IMR-90 (cell line): ENCODE results near the gene IPO13. TPM values are rescaled to one million over a fixed set of nuclear protein-coding genes. Genes with fewer than 3 reads are reported as not detected.

ENCODE experiments used
- ATAC-seq: fragments of 200-7000 bp; cut with Tn5 transposase; 2 replicates; pipeline ENCODE4 v1.9.1; 2020; ENCODE audit warnings: low read depth, mild to moderate bottlenecking, moderate library complexity
- BruUV-seq: library from RNA; stranded (reverse); fragments of 400-500 nt; replicated peaks from 2 replicates; lab custom pipeline; 2021; lab: Mats Ljungman, UMichigan
- CTCF ChIA-PET: fragments of 300-600 bp; formaldehyde crosslinking; extraction: SDS; loops from one replicate; lab custom pipeline; 2021; ENCODE audit warnings: antibody characterized with exemption; lab: Yijun Ruan, JAX
- POLR2A ChIA-PET: fragments of 300-600 bp; sonication (Branson Sonifier 250); formaldehyde crosslinking; loops from one replicate; lab custom pipeline; 2022; ENCODE audit warnings: antibody characterized with exemption; ENCODE audit not compliant: unreplicated experiment; lab: Charles Lee
- DNase-seq: peaks from one replicate; pipeline ENCODE4 v3.0.0; 2013
- H2AFZ ChIP-seq: replicated peaks from 2 replicates; pipeline ENCODE3; 2013; ENCODE audit warnings: low read length, mild to moderate bottlenecking; ENCODE audit not compliant: poor library complexity
- H2AK5ac ChIP-seq: 2 replicates; pipeline ENCODE4 v1.6.1; 2013; ENCODE audit warnings: low read depth, low read length, inconsistent platforms
- H2AK9ac ChIP-seq: replicated peaks from 2 replicates; pipeline ENCODE3; 2013; ENCODE audit warnings: mild to moderate bottlenecking, low read depth, low read length, moderate library complexity; ENCODE audit not compliant: poor library complexity
- H2BK120ac ChIP-seq: 2 replicates; pipeline ENCODE4 v1.6.1; 2013; ENCODE audit warnings: low read depth, low read length, inconsistent platforms
- H2BK15ac ChIP-seq: 3 replicates; pipeline ENCODE4 v1.6.1; 2013; ENCODE audit warnings: low read depth, low read length, inconsistent platforms
- H2BK20ac ChIP-seq: 2 replicates; pipeline ENCODE4 v1.6.1; 2013; ENCODE audit warnings: low read depth, mild to moderate bottlenecking, inconsistent platforms, low read length, moderate library complexity
- H2BK5ac ChIP-seq: 2 replicates; pipeline ENCODE4 v1.6.1; 2013; ENCODE audit warnings: mild to moderate bottlenecking, low read depth, low read length, inconsistent platforms; ENCODE audit not compliant: poor library complexity, severe bottlenecking
- H3K14ac ChIP-seq: replicated peaks from 2 replicates; pipeline ENCODE4 v1.6.1; 2013; ENCODE audit warnings: low read depth, low read length, inconsistent platforms
- H3K18ac ChIP-seq: 2 replicates; pipeline ENCODE4 v1.6.1; 2013; ENCODE audit warnings: low read depth, low read length, control low read depth
- H3K23ac ChIP-seq: 2 replicates; pipeline ENCODE4 v1.6.1; 2013; ENCODE audit warnings: low read depth, low read length, inconsistent platforms
- H3K27ac ChIP-seq: 2 replicates; pipeline ENCODE4 v1.5.1; 2013; ENCODE audit warnings: mild to moderate bottlenecking, control low read depth, low read length; ENCODE audit not compliant: insufficient read depth
- H3K27me3 ChIP-seq: 2 replicates; pipeline ENCODE4 v1.6.1; 2013; ENCODE audit warnings: low read length; ENCODE audit not compliant: control insufficient read depth, insufficient read depth
- H3K36me3 ChIP-seq: 2 replicates; pipeline ENCODE4 v1.6.1; 2013; ENCODE audit warnings: low read length, mixed read lengths; ENCODE audit not compliant: control insufficient read depth, insufficient read depth
- H3K4ac ChIP-seq: 2 replicates; pipeline ENCODE4 v1.6.1; 2013; ENCODE audit warnings: low read depth, low read length, inconsistent platforms
- H3K4me1 ChIP-seq: 2 replicates; pipeline ENCODE4 v1.6.1; 2013; ENCODE audit warnings: low read length, mixed read lengths; ENCODE audit not compliant: control insufficient read depth, insufficient read depth
- H3K4me2 ChIP-seq: 2 replicates; pipeline ENCODE4 v1.6.1; 2013; ENCODE audit warnings: low read depth, mild to moderate bottlenecking, control low read depth, low read length, moderate library complexity
- H3K4me3 ChIP-seq: 2 replicates; pipeline ENCODE4 v1.5.1; 2013; ENCODE audit warnings: low read depth, mild to moderate bottlenecking, control low read depth, low read length, moderate library complexity; ENCODE audit not compliant: insufficient read depth
- H3K56ac ChIP-seq: 2 replicates; pipeline ENCODE4 v1.6.1; 2013; ENCODE audit warnings: low read length, inconsistent platforms; ENCODE audit not compliant: insufficient read depth; ENCODE audit errors: extremely low read depth
- H3K79me1 ChIP-seq, 2 experiments: 2 replicates each; pipeline ENCODE4 v1.6.1; 2013; ENCODE audit warnings: low read length in 2 of 2, inconsistent platforms in 1 of 2, low read depth in 1 of 2
- H3K9ac ChIP-seq: 2 replicates; pipeline ENCODE4 v1.6.1; 2013; ENCODE audit warnings: low read depth, low read length, control low read depth
- H3K9me1 ChIP-seq: 2 replicates; pipeline ENCODE4 v1.6.1; 2013; ENCODE audit warnings: low read length, inconsistent platforms; ENCODE audit not compliant: insufficient read depth
- H3K9me3 ChIP-seq: 2 replicates; pipeline ENCODE4 v1.6.1; 2013; ENCODE audit warnings: low read length; ENCODE audit not compliant: control insufficient read depth, insufficient read depth
- H4K20me1 ChIP-seq: 2 replicates; pipeline ENCODE4 v1.6.1; 2013; ENCODE audit warnings: low read length, inconsistent platforms; ENCODE audit not compliant: insufficient read depth
- H4K5ac ChIP-seq: 2 replicates; pipeline ENCODE4 v1.6.1; 2013; ENCODE audit warnings: mild to moderate bottlenecking, low read depth, low read length, control low read depth
- H4K8ac ChIP-seq, 2 experiments: 2 replicates each; pipeline ENCODE4 v1.6.1; 2013; ENCODE audit warnings: low read depth in 2 of 2, low read length in 2 of 2, control low read depth in 1 of 2, inconsistent platforms in 1 of 2
- H4K91ac ChIP-seq: 2 replicates; pipeline ENCODE4 v1.6.1; 2013; ENCODE audit warnings: low read depth, low read length, inconsistent platforms; ENCODE audit not compliant: insufficient read depth
- FOS ChIP-seq: fragments of 150-350 bp; IDR thresholded peaks from 2 replicates; pipeline ENCODE4 v1.6.1; 2016; ENCODE audit warnings: low read depth, low read length
- WGBS, 2 experiments: methylation state at CpG; one replicate each; pipeline versions ENCODE4 v1.1.5 to v1.1.7; 2013; ENCODE audit warnings: missing lambda C conversion rate in 2 of 2; ENCODE audit not compliant: insufficient read length in 1 of 2; ENCODE audit errors: extremely low coverage in 2 of 2; 5-methylcytosine and 5-hydroxymethylcytosine counted together
- dilution Hi-C: fragments of 300-500 bp; cut with HindIII; formaldehyde crosslinking; loops from one replicate; pipeline ENCODE4 v1.14.3; 2018; ENCODE audit warnings: low sequenced_read_pairs; ENCODE audit not compliant: unreplicated experiment
- in situ Hi-C: fragments of 300-500 bp; cut with MboI; formaldehyde crosslinking; loops from 3 replicates; pipeline ENCODE4 v1.14.3; 2019; ENCODE audit warnings: low sequenced_read_pairs, inconsistent platforms, mixed read lengths
- intact Hi-C: fragments of 100-400 bp; cut with micrococcal nuclease; formaldehyde crosslinking; loops from 2 replicates; pipeline ENCODE4 v1.10.0; 2022
- polyA plus RNA-seq, 3 experiments: library from polyadenylated mRNA; depleted of rRNA; stranded (reverse); fragments of >200 nt; gene quantifications; 2 replicates each; pipeline ENCODE4 v1.2.3, GENCODE V29; 2012; ENCODE audit warnings: low replicate concordance in 1 of 3
- total RNA-seq: library from RNA; depleted of rRNA; stranded (reverse); fragments of >200 nt; gene quantifications from 2 replicates; pipeline ENCODE4 v1.2.3, GENCODE V29; 2012

IPO13 gene
- total and polyA plus RNA-seq, 2 of the 4 experiments (the other 2 are of a cell fraction), result 15.2 to 18.7 TPM

DNA sequence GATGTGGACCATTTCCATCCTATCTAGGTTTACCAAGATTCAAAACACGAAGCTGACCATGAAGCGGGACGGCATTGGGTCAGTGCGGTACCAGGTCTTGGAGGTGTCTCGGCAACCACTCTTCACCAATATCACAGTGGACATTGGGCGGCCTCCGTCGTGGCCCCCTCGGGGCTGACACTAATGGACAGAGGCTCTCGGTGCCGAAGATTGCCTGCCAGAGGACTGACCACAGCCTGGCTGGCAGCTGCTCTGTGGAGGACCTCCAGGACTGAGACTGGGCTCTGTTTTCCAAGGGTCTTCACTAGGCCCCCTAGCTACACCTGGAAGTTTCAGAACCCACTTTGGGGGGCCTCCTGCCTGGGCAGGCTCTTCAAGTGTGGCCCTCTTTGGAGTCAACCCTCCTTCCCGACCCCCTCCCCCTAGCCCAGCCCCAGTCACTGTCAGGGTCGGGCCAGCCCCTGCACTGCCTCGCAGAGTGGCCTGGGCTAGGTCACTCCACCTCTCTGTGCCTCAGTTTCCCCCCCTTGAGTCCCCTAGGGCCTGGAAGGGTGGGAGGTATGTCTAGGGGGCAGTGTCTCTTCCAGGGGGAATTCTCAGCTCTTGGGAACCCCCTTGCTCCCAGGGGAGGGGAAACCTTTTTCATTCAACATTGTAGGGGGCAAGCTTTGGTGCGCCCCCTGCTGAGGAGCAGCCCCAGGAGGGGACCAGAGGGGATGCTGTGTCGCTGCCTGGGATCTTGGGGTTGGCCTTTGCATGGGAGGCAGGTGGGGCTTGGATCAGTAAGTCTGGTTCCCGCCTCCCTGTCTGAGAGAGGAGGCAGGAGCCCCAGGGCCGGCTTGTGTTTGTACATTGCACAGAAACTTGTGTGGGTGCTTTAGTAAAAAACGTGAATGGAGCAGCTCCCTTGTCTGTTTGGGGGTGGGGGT, 43.8 kb downstream of the IPO13 start:
- H3K14ac ChIP-seq, result peak overlapping the region; percentile 60; the same call in 1 of the 2 replicates
- WGBS, 2 experiments, result 33% methylated on average over 2 of the region's 19 CpGs; no CpG with 5 or more reads in 1 of the 2 experiments
- ChIA-PET POLR2A (no interaction called here), CTCF (interaction anchor here (0.6 kb wide), 1 partner anchor 57 kb away, joined by 3 read pairs; no protein-coding TSS in a partner anchor)
- H2BK5ac ChIP-seq, result no peak overlapping the region
- peaks cover 7% of the 10 kb centered on the region for H3K36me3 ChIP-seq
- peaks cover 18% of the 10 kb centered on the region for H3K4me1 ChIP-seq
- H3K9ac ChIP-seq, result peak overlapping the region; percentile 64; the same call in 1 of the 2 replicates
- no peak overlapping the region; the same call in 1 of the 2 replicates for H3K23ac ChIP-seq
- no peak overlapping the region for H3K56ac ChIP-seq
- intact Hi-C loops (no loop called here), in situ Hi-C loops (no loop called here), dilution Hi-C loops (no loop called here)
- no peak overlapping the region for H2BK20ac ChIP-seq
- no peak overlapping the region for H2BK15ac ChIP-seq
- DNase-seq (no peak), ATAC-seq (no peak; the same call in 1 of the 2 replicates)
- peak overlapping the region; percentile 79 for H3K4me2 ChIP-seq
- peak overlapping the region; percentile 1; the same call in 1 of the 2 replicates for H2AK5ac ChIP-seq
- H3K9me1 ChIP-seq, result peaks cover 14% of the 10 kb centered on the region
- H3K27ac ChIP-seq, result peak overlapping the region; percentile 13; the same call in 1 of the 2 replicates
- H4K91ac ChIP-seq, result peak overlapping the region; percentile 49; the same call in 1 of the 2 replicates
- no peak overlapping the region for H2BK120ac ChIP-seq
- peak overlapping the region; percentile 80 to 90; a peak in 2 of 4 replicates for H4K8ac ChIP-seq
- no peak for TF ChIP-seq FOS
- BruUV-seq, result no TSS peak
- H3K79me1 ChIP-seq, result peaks cover 7% of the 10 kb centered on the region in 2 experiments; a peak in 1 of 4 replicates
- H3K27me3 ChIP-seq, result no peaks in the 10 kb centered on the region
- H2AFZ ChIP-seq, result peak overlapping the region; percentile 97
- peak overlapping the region; percentile 54 for H3K4ac ChIP-seq
- H3K18ac ChIP-seq, result no peak overlapping the region
- no peaks in the 10 kb centered on the region for H3K9me3 ChIP-seq
- H4K5ac ChIP-seq, result no peak overlapping the region
- H2AK9ac ChIP-seq, result peak overlapping the region; percentile 87
- H4K20me1 ChIP-seq, result peaks cover 12% of the 10 kb centered on the region
- H3K4me3 ChIP-seq, result peak overlapping the region; percentile 75; the same call in 1 of the 2 replicates
